SU-DHL-6 (cell line): ENCODE results near the gene LCP2.

Experiments used
- H2AFZ ChIP-seq: fragments of 200-600 bp; sonication (generic); 2 replicates; pipeline ENCODE4 v1.6.1; 2014; ENCODE audit warnings: low read depth, mild to moderate bottlenecking, moderate library complexity, mixed read lengths, antibody characterized with exemption, low read length; ENCODE audit not compliant: severe bottlenecking
- H3F3A ChIP-seq: fragments of 200-600 bp; shearing (Covaris generic); 2 replicates; pipeline ENCODE4 v1.6.0; 2016; ENCODE audit warnings: antibody characterized with exemption, mild to moderate bottlenecking; ENCODE audit not compliant: insufficient read depth
- H3K27ac ChIP-seq: fragments of 200-600 bp; sonication (generic); 2 replicates; pipeline ENCODE4 v1.5.1; 2016; ENCODE audit warnings: low read depth, mild to moderate bottlenecking, low read length, moderate library complexity, mixed read lengths
- H3K27me3 ChIP-seq: fragments of 200-600 bp; sonication (generic), shearing (Covaris generic); 2 replicates; pipeline ENCODE4 v1.6.0; 2014; ENCODE audit warnings: mild to moderate bottlenecking, low read length
- H3K36me3 ChIP-seq: fragments of 200-600 bp; sonication (generic); 2 replicates; pipeline ENCODE4 v1.6.1; 2014; ENCODE audit warnings: mild to moderate bottlenecking, low read length, mixed read lengths
- H3K4me2 ChIP-seq: fragments of 300-600, 200-600 bp; shearing (Covaris generic), sonication (generic); 2 replicates; pipeline ENCODE4 v1.6.0; 2014; ENCODE audit warnings: low read length, low read depth, mild to moderate bottlenecking; ENCODE audit not compliant: poor library complexity, severe bottlenecking
- H3K4me3 ChIP-seq: fragments of 200-600 bp; sonication (generic); 2 replicates; pipeline ENCODE4 v1.5.1; 2014; ENCODE audit warnings: antibody characterized with exemption, low read length, mild to moderate bottlenecking, mixed read lengths; ENCODE audit not compliant: insufficient read depth, poor library complexity, severe bottlenecking
- H3K79me2 ChIP-seq: fragments of 200-600 bp; sonication (generic); 2 replicates; pipeline ENCODE4 v1.6.1; 2014; ENCODE audit warnings: mild to moderate bottlenecking, low read length, moderate library complexity; ENCODE audit not compliant: insufficient read depth
- H3K9ac ChIP-seq: fragments of 200-600 bp; sonication (generic); 2 replicates; pipeline ENCODE4 v1.7.0; 2014; ENCODE audit warnings: mild to moderate bottlenecking, low read length
- H3K9me2 ChIP-seq: fragments of 200-600 bp; sonication (generic); replicated peaks from 2 replicates; pipeline ENCODE4 v1.6.1; 2014; ENCODE audit warnings: low read length; ENCODE audit not compliant: insufficient read depth
- H3K9me3 ChIP-seq: fragments of 200-600 bp; sonication (generic); 2 replicates; pipeline ENCODE4 v1.6.1; 2014; ENCODE audit warnings: low read length, mixed read lengths; ENCODE audit not compliant: insufficient read depth
- H4K20me1 ChIP-seq: fragments of 200-600 bp; sonication (generic); 2 replicates; pipeline ENCODE4 v1.6.1; 2014; ENCODE audit warnings: low read depth, mild to moderate bottlenecking, antibody characterized with exemption, low read length, moderate library complexity, mixed read lengths
- CTCF ChIP-seq: fragments of 200-600 bp; sonication (generic); IDR thresholded peaks from one replicate; pipeline ENCODE4 v1.5.1; 2017; ENCODE audit warnings: antibody characterized with exemption, mild to moderate bottlenecking, low read length, moderate library complexity; ENCODE audit not compliant: insufficient read depth, poor library complexity, severe bottlenecking
- EZH2phosphoT487 ChIP-seq: fragments of 200-600 bp; sonication (generic), shearing (Covaris generic); conservative IDR thresholded peaks from 2 replicates; pipeline ENCODE4 v1.6.1; 2018; ENCODE audit warnings: mild to moderate bottlenecking, antibody characterized with exemption, low read length, moderate library complexity, mixed read lengths

The LCP2 gene

DNA sequence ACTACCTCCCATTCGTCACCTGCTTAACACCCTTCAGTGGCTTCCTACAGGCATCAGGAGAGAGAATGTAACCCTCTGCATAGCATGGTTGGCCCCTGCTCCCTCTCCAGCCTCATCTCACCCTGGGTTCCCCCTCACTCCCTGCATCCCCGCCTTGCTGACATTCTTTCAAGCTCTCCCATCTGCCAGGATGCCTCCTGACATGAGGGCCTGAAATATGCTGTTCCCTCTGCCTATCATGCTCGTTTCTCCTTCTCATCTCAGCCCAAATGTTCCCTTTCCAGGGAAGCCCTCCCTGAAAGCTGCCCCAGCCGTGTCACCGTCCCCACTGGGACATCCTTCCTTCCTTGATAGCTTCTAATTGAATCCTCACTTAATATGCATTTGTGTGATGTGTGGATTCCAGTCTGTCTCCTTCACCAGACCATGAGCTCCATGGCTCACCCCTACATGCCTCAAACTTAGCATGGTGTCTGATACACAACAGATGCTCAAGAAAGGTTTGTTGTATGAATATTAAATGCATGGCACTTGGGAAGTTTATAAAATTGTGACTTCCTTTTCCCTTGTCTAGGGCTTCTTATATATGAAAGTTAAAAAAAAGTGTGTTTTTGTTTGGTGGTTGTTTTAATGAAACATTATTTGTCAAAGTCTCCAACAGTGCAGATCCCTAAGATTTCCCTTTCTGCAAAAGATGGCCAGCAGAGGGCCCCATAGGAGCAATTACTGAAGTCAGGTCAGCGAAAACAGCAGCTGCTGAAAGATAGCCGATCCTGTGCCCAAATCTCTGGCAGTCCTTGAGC, 72.0 kb downstream of the LCP2 start:
- no peak overlapping the region for H2AFZ ChIP-seq

GRCh38 chr5:170223906-170224305, 73.7 kb downstream of the LCP2 start:
- Histone ChIP-seq H3K4me2 (no peak overlapping the region), H3K36me3 (no peaks in the 10 kb centered on the region), H3K9ac (no peak overlapping the region), H4K20me1 (no peaks in the 10 kb centered on the region), H3K9me2 (no peaks in the 10 kb centered on the region), H3K4me3 (no peak overlapping the region), H3F3A (no peaks in the 10 kb centered on the region), H2AFZ (no peak overlapping the region), H3K79me2 (no peaks in the 10 kb centered on the region), H3K9me3 (no peaks in the 10 kb centered on the region), H3K27ac (no peak overlapping the region), H3K27me3 (no peaks in the 10 kb centered on the region)
- no peak for TF ChIP-seq EZH2phosphoT487
- TF ChIP-seq CTCF: no peak

More for the DNA sequence above, 72.0 kb downstream of the LCP2 start:
- Histone ChIP-seq H3K9ac (no peak overlapping the region), H3F3A (no peaks in the 10 kb centered on the region), H3K4me3 (no peak overlapping the region), H3K9me2 (no peaks in the 10 kb centered on the region), H3K27ac (no peak overlapping the region), H3K79me2 (no peaks in the 10 kb centered on the region), H4K20me1 (no peaks in the 10 kb centered on the region), H3K27me3 (no peaks in the 10 kb centered on the region), H3K36me3 (no peaks in the 10 kb centered on the region), H3K4me2 (no peak overlapping the region), H3K9me3 (no peaks in the 10 kb centered on the region)
- TF ChIP-seq EZH2phosphoT487: no peak
- peak; percentile 54 for TF ChIP-seq CTCF

- Histone ChIP-seq H4K20me1 (no peaks in the 10 kb centered on the region), H3K4me3 (no peak overlapping the region), H3K36me3 (no peaks in the 10 kb centered on the region), H3K27ac (no peak overlapping the region), H3K9ac (no peak overlapping the region), H3K9me3 (no peaks in the 10 kb centered on the region), H2AFZ (no peak overlapping the region), H3K9me2 (no peaks in the 10 kb centered on the region), H3K27me3 (no peaks in the 10 kb centered on the region), H3F3A (no peaks in the 10 kb centered on the region), H3K79me2 (no peaks in the 10 kb centered on the region), H3K4me2 (no peak overlapping the region)
- TF ChIP-seq EZH2phosphoT487 (no peak), CTCF (no peak)
These were observed 74.2 kb downstream of the LCP2 start for GRCh38 chr5:170223360-170223759.
